HepG2 (cell line): ENCODE data around the gene ABHD17C. TPM values are rescaled to one million over a fixed set of nuclear protein-coding genes. Genes with fewer than 3 reads are reported as not detected.

ENCODE experiments used
- ARNT2 ChIP-seq: sonication (generic); formaldehyde crosslinking; IDR thresholded peaks from 2 replicates; pipeline ENCODE4 v1.8.0; 2022; ENCODE audit warnings: mild to moderate bottlenecking, low read depth, missing genetic modification reagents, moderate library complexity
- ATM ChIP-seq: fragments of 450-650 bp; IDR thresholded peaks from 2 replicates; pipeline ENCODE4 v1.7.1; 2017; ENCODE audit warnings: mild to moderate bottlenecking, borderline replicate concordance
- CTCF ChIP-seq: sonication (generic); formaldehyde crosslinking; IDR thresholded peaks from 2 replicates; pipeline ENCODE4 v1.5.0; 2020; ENCODE audit warnings: mild to moderate bottlenecking, missing genetic modification reagents, moderate library complexity
- ELF4 ChIP-seq: sonication (generic); formaldehyde crosslinking; IDR thresholded peaks from 2 replicates; pipeline ENCODE4 v1.5.0; 2020; ENCODE audit warnings: missing genetic modification reagents, mild to moderate bottlenecking, moderate library complexity, borderline replicate concordance
- HMGXB4 ChIP-seq, 2 experiments: sonication (generic) in 1 of 2; formaldehyde crosslinking in 1 of 2; IDR thresholded peaks; 2 replicates each; pipeline versions ENCODE4 v1.4.0 to v1.6.1; 2018 to 2020; ENCODE audit warnings: missing genetic modification reagents in 2 of 2, borderline replicate concordance in 1 of 2, low read depth in 1 of 2, mild to moderate bottlenecking in 1 of 2, missing biosample characterization in 1 of 2
- IKZF1 ChIP-seq: fragments of 450-650 bp; IDR thresholded peaks from 2 replicates; pipeline ENCODE4 v1.7.1; 2016
- JUND ChIP-seq: sonication (generic); formaldehyde crosslinking; IDR thresholded peaks from 2 replicates; pipeline ENCODE4 v1.8.0; 2022; ENCODE audit warnings: mild to moderate bottlenecking, missing genetic modification reagents
- MXI1 ChIP-seq: IDR thresholded peaks from 3 replicates; pipeline ENCODE4 v1.6.1; 2012; ENCODE audit warnings: low read depth, low read length, inconsistent platforms, borderline replicate concordance
- NFYB ChIP-seq: sonication (generic); formaldehyde crosslinking; IDR thresholded peaks from 2 replicates; pipeline ENCODE4 v1.4.0; 2020; ENCODE audit warnings: missing genetic modification reagents
- SAP130 ChIP-seq: IDR thresholded peaks from 2 replicates; pipeline ENCODE4 v1.6.1; 2016; ENCODE audit warnings: low read depth
- SNAPC4 ChIP-seq: sonication (generic); formaldehyde crosslinking; IDR thresholded peaks from 2 replicates; pipeline ENCODE4 v1.4.0; 2020; ENCODE audit warnings: mild to moderate bottlenecking, missing genetic modification reagents
- ZBTB2 ChIP-seq: sonication (generic); formaldehyde crosslinking; IDR thresholded peaks from 2 replicates; pipeline ENCODE4 v1.8.0; 2022; ENCODE audit warnings: low read depth, missing genetic modification reagents
- ZFP82 ChIP-seq: sonication (generic); formaldehyde crosslinking; IDR thresholded peaks from 2 replicates; pipeline ENCODE4 v1.5.1; 2020; ENCODE audit warnings: mild to moderate bottlenecking, missing genetic modification reagents, borderline replicate concordance
- ZMYM2 ChIP-seq: sonication (generic); formaldehyde crosslinking; IDR thresholded peaks from 2 replicates; pipeline ENCODE4 v1.8.0; 2022; ENCODE audit warnings: mild to moderate bottlenecking, missing genetic modification reagents
- ZNF3 ChIP-seq: IDR thresholded peaks from 2 replicates; pipeline ENCODE4 v1.7.0; 2017; ENCODE audit warnings: inconsistent platforms
- ZNF446 ChIP-seq: sonication (generic); formaldehyde crosslinking; IDR thresholded peaks from 2 replicates; pipeline ENCODE4 v1.5.0; 2020; ENCODE audit warnings: mild to moderate bottlenecking, missing genetic modification reagents
- ZNF451 ChIP-seq: sonication (generic); formaldehyde crosslinking; IDR thresholded peaks from 2 replicates; pipeline ENCODE4 v1.5.0; 2020; ENCODE audit warnings: mild to moderate bottlenecking, missing genetic modification reagents
- ZNF605 ChIP-seq: sonication (generic); formaldehyde crosslinking; IDR thresholded peaks from 2 replicates; pipeline ENCODE4 v1.8.0; 2022; ENCODE audit warnings: mild to moderate bottlenecking, missing genetic modification reagents
- ZNF83 ChIP-seq: sonication (generic); formaldehyde crosslinking; IDR thresholded peaks from 2 replicates; pipeline ENCODE4 v1.4.0; 2020; ENCODE audit warnings: missing genetic modification reagents, mild to moderate bottlenecking, borderline replicate concordance
- polyA plus RNA-seq, 8 experiments: library from polyadenylated mRNA; depleted of rRNA in 3 of 8; stranded (reverse) in 7 of 8; unstranded in 1 of 8; fragments of >200 nt; fragmentation: Illumina TruSeq in 4 of 8; extraction: Trizol in 4 of 8; gene quantifications; 2 replicates each; pipeline versions ENCODE4 v1.2.1 to v1.2.3, GENCODE V29; 2011 to 2016; ENCODE audit warnings: low read depth in 4 of 8, missing spikeins in 1 of 8, mixed read lengths in 1 of 8; ENCODE audit not compliant: insufficient read depth in 1 of 8
- total RNA-seq, 5 experiments: library from RNA; depleted of rRNA; stranded (reverse); fragments of >200 nt; fragmentation: Illumina TruSeq; extraction: Trizol; gene quantifications; 2 replicates each; pipeline ENCODE4 v1.2.3, GENCODE V29; 2016; ENCODE audit warnings: low read depth in 1 of 5

Gene ABHD17C
- total and polyA plus RNA-seq, 2 of the 13 experiments (the other 11 are each of a cell fraction or from before 2014, with no cell fraction given): 2.9 to 3.9 TPM

GRCh38 chr15:80780416-80781221 is 85.5 kb downstream of the ABHD17C start (continued):
- TF ChIP-seq ZFP82 (CRISPR knock-in tag): 0 out of 2 replicates have a peak, but pooled peaks have one; percentile 77
- peak; percentile 98 for TF ChIP-seq SAP130 (CRISPR knock-in tag)
- peak; percentile 96 for TF ChIP-seq ARNT2 (CRISPR knock-in tag)
- no peak for TF ChIP-seq IKZF1
- TF ChIP-seq JUND (CRISPR knock-in tag): no peak
- no peak; the same call in 1 of the 2 replicates for TF ChIP-seq CTCF (CRISPR knock-in tag)
- peak; percentile 41; the same call in 1 of the 2 replicates for TF ChIP-seq ZNF83 (CRISPR knock-in tag)
- no peak for TF ChIP-seq ZBTB2
- TF ChIP-seq ZMYM2: no peak
- TF ChIP-seq ZNF3 (CRISPR knock-in tag): peak; percentile 64; the same call in 1 of the 2 replicates
- peak; percentile 77; the same call in 1 of the 2 replicates for TF ChIP-seq ZNF451 (CRISPR knock-in tag)
- TF ChIP-seq NFYB (CRISPR knock-in tag): 0 out of 2 replicates have a peak, but pooled peaks have one; percentile 18
- no peak for TF ChIP-seq ELF4
- TF ChIP-seq HMGXB4 (CRISPR knock-in tag; IDR thresholded peaks at IDR 0.05; ENCODE audit: borderline replicate concordance in 1 of 2, low read depth in 1 of 2): peak; percentile 49 to 60; a peak in 2 of 4 replicates
- TF ChIP-seq ZNF446 (CRISPR knock-in tag): peak; percentile 86; the same call in 1 of the 2 replicates
- peak; percentile 66; the same call in 1 of the 3 replicates for TF ChIP-seq MXI1
- peak; percentile 96 for TF ChIP-seq ZNF605
- TF ChIP-seq ATM: no peak
- TF ChIP-seq SNAPC4: no peak
